HepG2 (cell line): ENCODE data around the gene ZKSCAN3. TPM values are rescaled to one million over a fixed set of nuclear protein-coding genes. Genes with fewer than 3 reads are reported as not detected.

Experiments used
- ARID3A ChIP-seq: IDR thresholded peaks from 2 replicates; pipeline ENCODE4 v1.6.1; 2012; ENCODE audit warnings: low read depth, low read length, improper control_type of control experiment
- EP300 ChIP-seq, 3 experiments: sonication (generic) in 1 of 3; formaldehyde crosslinking in 1 of 3; IDR thresholded peaks; 2 replicates each; pipeline versions ENCODE4 v1.5.1 to v1.6.1; 2011 to 2020; ENCODE audit warnings: low read depth in 2 of 3, low read length in 2 of 3, borderline replicate concordance in 1 of 3, improper control_type of control experiment in 1 of 3, mild to moderate bottlenecking in 1 of 3, missing genetic modification reagents in 1 of 3, moderate library complexity in 1 of 3
- GFI1 ChIP-seq: sonication (generic); formaldehyde crosslinking; IDR thresholded peaks from 2 replicates; pipeline ENCODE4 v1.5.0; 2020; ENCODE audit warnings: missing genetic modification reagents, mild to moderate bottlenecking, borderline replicate concordance
- HDAC1 ChIP-seq: sonication (generic); formaldehyde crosslinking; IDR thresholded peaks from 2 replicates; pipeline ENCODE4 v1.5.1; 2020; ENCODE audit warnings: mild to moderate bottlenecking, missing genetic modification reagents
- HNF4G ChIP-seq, 2 experiments: sonication (generic) in 1 of 2; formaldehyde crosslinking in 1 of 2; IDR thresholded peaks; 2 replicates each; pipeline versions ENCODE4 v1.4.0 to v1.6.1; 2011 to 2020; ENCODE audit warnings: borderline replicate concordance in 2 of 2, low read depth in 2 of 2, mild to moderate bottlenecking in 2 of 2, low read length in 1 of 2, missing genetic modification reagents in 1 of 2, moderate library complexity in 1 of 2
- NFE2 ChIP-seq: sonication (generic); formaldehyde crosslinking; IDR thresholded peaks from 2 replicates; pipeline ENCODE4 v1.4.0; 2020; ENCODE audit warnings: missing genetic modification reagents
- RCOR2 ChIP-seq: IDR thresholded peaks from 2 replicates; pipeline ENCODE4 v1.6.1; 2016; ENCODE audit warnings: missing biosample characterization, missing genetic modification reagents
- SALL1 ChIP-seq: sonication (generic); formaldehyde crosslinking; IDR thresholded peaks from 2 replicates; pipeline ENCODE4 v1.8.0; 2022; ENCODE audit warnings: mild to moderate bottlenecking, missing genetic modification reagents
- SAP130 ChIP-seq: IDR thresholded peaks from 2 replicates; pipeline ENCODE4 v1.6.1; 2016; ENCODE audit warnings: low read depth
- SOX5 ChIP-seq: IDR thresholded peaks from 2 replicates; pipeline ENCODE4 v1.6.1; 2016; ENCODE audit warnings: borderline replicate concordance
- TBX2 ChIP-seq: sonication (generic); formaldehyde crosslinking; IDR thresholded peaks from 2 replicates; pipeline ENCODE4 v1.5.0; 2020; ENCODE audit warnings: missing genetic modification reagents, mild to moderate bottlenecking, borderline replicate concordance
- THAP11 ChIP-seq: IDR thresholded peaks from 2 replicates; pipeline ENCODE4 v1.6.1; 2016; ENCODE audit warnings: missing biosample characterization, missing genetic modification reagents
- TOE1 ChIP-seq: sonication (generic); formaldehyde crosslinking; IDR thresholded peaks from 2 replicates; pipeline ENCODE4 v1.4.0; 2020; ENCODE audit warnings: mild to moderate bottlenecking, missing genetic modification reagents
- ZGPAT ChIP-seq: IDR thresholded peaks from 2 replicates; pipeline ENCODE4 v1.6.1; 2016; ENCODE audit warnings: mild to moderate bottlenecking
- ZKSCAN1 ChIP-seq: fragments of 150-350 bp; IDR thresholded peaks from 2 replicates; pipeline ENCODE4 v1.6.1; 2014; ENCODE audit warnings: low read length
- ZNF124 ChIP-seq: sonication (generic); formaldehyde crosslinking; IDR thresholded peaks from 2 replicates; pipeline ENCODE4 v1.4.0; 2020; ENCODE audit warnings: missing genetic modification reagents
- ZNF256 ChIP-seq: sonication (generic); formaldehyde crosslinking; conservative IDR thresholded peaks from 2 replicates; pipeline ENCODE4 v1.4.0; 2020; ENCODE audit warnings: missing genetic modification reagents
- ZNF468 ChIP-seq: sonication (generic); formaldehyde crosslinking; IDR thresholded peaks from 2 replicates; pipeline ENCODE4 v1.8.0; 2022; ENCODE audit warnings: mild to moderate bottlenecking, moderate library complexity, missing genetic modification reagents
- ZNF614 ChIP-seq: IDR thresholded peaks from 2 replicates; pipeline ENCODE4 v1.6.1; 2018; ENCODE audit warnings: missing biosample characterization, missing genetic modification reagents, inconsistent platforms, borderline replicate concordance
- ZNF615 ChIP-seq: sonication (generic); formaldehyde crosslinking; IDR thresholded peaks from 2 replicates; pipeline ENCODE4 v1.5.0; 2020; ENCODE audit warnings: mild to moderate bottlenecking, missing genetic modification reagents, borderline replicate concordance
- ZNF652 ChIP-seq: IDR thresholded peaks from 2 replicates; pipeline ENCODE4 v1.6.1; 2016; ENCODE audit warnings: low read depth, borderline replicate concordance
- polyA plus RNA-seq, 8 experiments: library from polyadenylated mRNA; depleted of rRNA in 3 of 8; stranded (reverse) in 7 of 8; unstranded in 1 of 8; fragments of >200 nt; fragmentation: Illumina TruSeq in 4 of 8; extraction: Trizol in 4 of 8; gene quantifications; 2 replicates each; pipeline versions ENCODE4 v1.2.1 to v1.2.3, GENCODE V29; 2011 to 2016; ENCODE audit warnings: low read depth in 4 of 8, missing spikeins in 1 of 8, mixed read lengths in 1 of 8; ENCODE audit not compliant: insufficient read depth in 1 of 8
- total RNA-seq, 5 experiments: library from RNA; depleted of rRNA; stranded (reverse); fragments of >200 nt; fragmentation: Illumina TruSeq; extraction: Trizol; gene quantifications; 2 replicates each; pipeline ENCODE4 v1.2.3, GENCODE V29; 2016; ENCODE audit warnings: low read depth in 1 of 5
- TF ChIP-seq, protein P1 (sequence below): sonication (generic); formaldehyde crosslinking; IDR thresholded peaks from 2 replicates; pipeline ENCODE4 v1.5.1; 2020; ENCODE audit warnings: missing genetic modification reagents, mild to moderate bottlenecking, borderline replicate concordance
- TF ChIP-seq, protein P2 (sequence below): sonication (generic); formaldehyde crosslinking; IDR thresholded peaks from 2 replicates; pipeline ENCODE4 v1.8.0; 2022; ENCODE audit warnings: mild to moderate bottlenecking, missing genetic modification reagents, moderate library complexity
- TF ChIP-seq, protein P3 (sequence below): IDR thresholded peaks from 2 replicates; pipeline ENCODE4 v1.6.1; 2018; ENCODE audit warnings: missing genetic modification reagents, mild to moderate bottlenecking, missing compliant biosample characterization

ZKSCAN3 gene
- total and polyA plus RNA-seq, 2 of the 13 experiments (the other 11 are each of a cell fraction or from before 2014, with no cell fraction given), result 3.3 to 7.4 TPM

- TF ChIP-seq ZGPAT (CRISPR knock-in tag) (0 out of 2 replicates have a peak, but pooled peaks have one; percentile 29), HDAC1 (CRISPR knock-in tag) (peak; percentile 60), ZKSCAN1 (no peak), ARID3A (peak; percentile 61; the same call in 1 of the 2 replicates), EP300 (IDR thresholded peaks at IDR 0.05; ENCODE audit: low read depth in 2 of 2, low read length in 2 of 2) (peak in 1 of 2 experiments; percentile 16; a peak in 1 of 4 replicates), EP300 (CRISPR knock-in tag; IDR thresholded peaks at IDR 0.05; ENCODE audit: borderline replicate concordance) (no peak), RCOR2 (CRISPR knock-in tag) (peak; percentile 86; the same call in 1 of the 2 replicates), TBX2 (peak; percentile 33; the same call in 1 of the 2 replicates), THAP11 (CRISPR knock-in tag) (peak; percentile 52; the same call in 1 of the 2 replicates), SOX5 (peak; percentile 52; the same call in 1 of the 2 replicates), NFE2 (CRISPR knock-in tag) (no peak), ZNF614 (CRISPR knock-in tag) (peak; percentile 94), ZNF652 (CRISPR knock-in tag) (no peak), SAP130 (CRISPR knock-in tag) (peak; percentile 81), SALL1 (peak; percentile 73), ZNF468 (CRISPR knock-in tag) (no peak), ZNF256 (peak; percentile 52; the same call in 1 of the 2 replicates), TOE1 (CRISPR knock-in tag) (no peak), GFI1 (0 out of 2 replicates have a peak, but pooled peaks have one; percentile 30), ZNF124 (CRISPR knock-in tag) (0 out of 2 replicates have a peak, but pooled peaks have one; percentile 58), HNF4G (IDR thresholded peaks at IDR 0.05; ENCODE audit: borderline replicate concordance, low read depth, low read length) (peak; percentile 12; the same call in 1 of the 2 replicates), HNF4G (CRISPR knock-in tag; IDR thresholded peaks at IDR 0.05; ENCODE audit: borderline replicate concordance, low read depth) (no peak), ZNF615 (CRISPR knock-in tag) (no peak)
- TF ChIP-seq, protein P1, sequence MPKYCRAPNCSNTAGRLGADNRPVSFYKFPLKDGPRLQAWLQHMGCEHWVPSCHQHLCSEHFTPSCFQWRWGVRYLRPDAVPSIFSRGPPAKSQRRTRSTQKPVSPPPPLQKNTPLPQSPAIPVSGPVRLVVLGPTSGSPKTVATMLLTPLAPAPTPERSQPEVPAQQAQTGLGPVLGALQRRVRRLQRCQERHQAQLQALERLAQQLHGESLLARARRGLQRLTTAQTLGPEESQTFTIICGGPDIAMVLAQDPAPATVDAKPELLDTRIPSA (CRISPR knock-in tag), result no peak
- TF ChIP-seq, protein P2, sequence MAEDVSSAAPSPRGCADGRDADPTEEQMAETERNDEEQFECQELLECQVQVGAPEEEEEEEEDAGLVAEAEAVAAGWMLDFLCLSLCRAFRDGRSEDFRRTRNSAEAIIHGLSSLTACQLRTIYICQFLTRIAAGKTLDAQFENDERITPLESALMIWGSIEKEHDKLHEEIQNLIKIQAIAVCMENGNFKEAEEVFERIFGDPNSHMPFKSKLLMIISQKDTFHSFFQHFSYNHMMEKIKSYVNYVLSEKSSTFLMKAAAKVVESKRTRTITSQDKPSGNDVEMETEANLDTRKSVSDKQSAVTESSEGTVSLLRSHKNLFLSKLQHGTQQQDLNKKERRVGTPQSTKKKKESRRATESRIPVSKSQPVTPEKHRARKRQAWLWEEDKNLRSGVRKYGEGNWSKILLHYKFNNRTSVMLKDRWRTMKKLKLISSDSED, result no peak
- TF ChIP-seq, protein P3, sequence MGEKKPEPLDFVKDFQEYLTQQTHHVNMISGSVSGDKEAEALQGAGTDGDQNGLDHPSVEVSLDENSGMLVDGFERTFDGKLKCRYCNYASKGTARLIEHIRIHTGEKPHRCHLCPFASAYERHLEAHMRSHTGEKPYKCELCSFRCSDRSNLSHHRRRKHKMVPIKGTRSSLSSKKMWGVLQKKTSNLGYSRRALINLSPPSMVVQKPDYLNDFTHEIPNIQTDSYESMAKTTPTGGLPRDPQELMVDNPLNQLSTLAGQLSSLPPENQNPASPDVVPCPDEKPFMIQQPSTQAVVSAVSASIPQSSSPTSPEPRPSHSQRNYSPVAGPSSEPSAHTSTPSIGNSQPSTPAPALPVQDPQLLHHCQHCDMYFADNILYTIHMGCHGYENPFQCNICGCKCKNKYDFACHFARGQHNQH (CRISPR knock-in tag), result 0 out of 2 replicates have a peak, but pooled peaks have one; percentile 58
These were observed 4.5 kb upstream of the ZKSCAN3 start (continued) for GRCh38 chr6:28345201-28345600.
